Activated gamma-delta T cell treated with Interleukin-2 at 50 U/mL for 16 hours (primary cell): ENCODE results near the gene BICD2.

ENCODE experiments used
- DNase-seq: peaks from one replicate; pipeline ENCODE4 v3.0.0-alpha.2; 2020

The BICD2 gene

GRCh38 chr9:92726348-92726747, 38.3 kb downstream of the BICD2 start:
- no peak for DNase-seq

- DNase-seq, result no peak
Measured at GRCh38 chr9:92725766-92726165, 38.9 kb downstream of the BICD2 start.

GRCh38 chr9:92725266-92725545, 39.4 kb downstream of the BICD2 start:
- no peak for DNase-seq

GRCh38 chr9:92724528-92725265, 39.9 kb downstream of the BICD2 start:
- no peak for DNase-seq

GRCh38 chr9:92723801-92724323, 40.8 kb downstream of the BICD2 start:
- no peak for DNase-seq

GRCh38 chr9:92723299-92723625, 41.4 kb downstream of the BICD2 start:
- DNase-seq, result no peak

- no peak for DNase-seq
Measured at GRCh38 chr9:92722386-92723298, 42.0 kb downstream of the BICD2 start.

GRCh38 chr9:92721548-92721947, 43.1 kb downstream of the BICD2 start:
- DNase-seq, result no peak

- no peak for DNase-seq
Measured at GRCh38 chr9:92720807-92721535, 43.7 kb downstream of the BICD2 start.

- DNase-seq, result no peak
Measured at GRCh38 chr9:92720209-92720765, 44.3 kb downstream of the BICD2 start.

- DNase-seq, result no peak
Measured at GRCh38 chr9:92719028-92719647, 45.5 kb downstream of the BICD2 start.

- DNase-seq, result no peak
Measured at GRCh38 chr9:92718086-92719001, 46.3 kb downstream of the BICD2 start.

GRCh38 chr9:92717201-92718085, 47.2 kb downstream of the BICD2 start:
- no peak for DNase-seq

- peak; percentile 89 for DNase-seq
Measured at GRCh38 chr9:92716557-92716956, 48.1 kb downstream of the BICD2 start.

GRCh38 chr9:92715488-92716231, 49.0 kb downstream of the BICD2 start:
- DNase-seq, result no peak

- no peak for DNase-seq
Measured at GRCh38 chr9:92714787-92715487, 49.7 kb downstream of the BICD2 start.

- DNase-seq, result no peak
Measured at GRCh38 chr9:92714016-92714415, 50.6 kb downstream of the BICD2 start.

GRCh38 chr9:92713528-92713927, 51.1 kb downstream of the BICD2 start:
- DNase-seq, result no peak

GRCh38 chr9:92712767-92713166, 51.9 kb downstream of the BICD2 start:
- DNase-seq, result no peak
